Left lung (tissue), 14 donors: ENCODE data around the gene NOVA1. TPM values are rescaled to one million over a fixed set of nuclear protein-coding genes. Genes with fewer than 3 reads are reported as not detected.
"Not testable (repeated sequence)": the region's sequence is repeated elsewhere in the genome, so short reads cannot be mapped to it uniquely, and the experiment has no call there.

Experiments used
- ATAC-seq: fragments of 200-7000 bp; cut with Tn5 transposase; one replicate; pipeline ENCODE4 v1.9.1; 2020; ENCODE audit warnings: moderate library complexity
- DNase-seq, 4 donors: peaks; one replicate each; pipeline ENCODE4 v3.0.0-alpha.2; 2013 to 2020
- H3K27ac ChIP-seq, 2 donors: fragments of 200-600 bp; sonication (generic) in 1 of 2; one replicate each; pipeline versions ENCODE4 v1.5.0 to v1.8.0; 2020 to 2021
- H3K27me3 ChIP-seq, 2 donors: fragments of 200-600 bp; sonication (generic) in 1 of 2; one replicate each; pipeline versions ENCODE4 v1.5.0 to v1.8.0; 2020 to 2021
- H3K36me3 ChIP-seq, 2 donors: fragments of 200-600 bp; sonication (generic) in 1 of 2; one replicate each; pipeline versions ENCODE4 v1.5.0 to v1.8.0; 2020 to 2021
- H3K4me1 ChIP-seq, 2 donors: fragments of 200-600 bp; one replicate each; pipeline ENCODE4 v1.8.0; 2021
- H3K4me3 ChIP-seq, 2 donors: fragments of 200-600 bp; sonication (generic) in 1 of 2; one replicate each; pipeline versions ENCODE4 v1.5.0 to v1.8.0; 2020 to 2021; ENCODE audit warnings: mild to moderate bottlenecking in 1 of 2
- H3K9me3 ChIP-seq, 2 donors: fragments of 200-600 bp; sonication (generic) in 1 of 2; one replicate each; pipeline versions ENCODE4 v1.5.0 to v1.8.0; 2020 to 2021
- intact Hi-C, 2 donors: fragments of 100-400 bp; cut with DNase I; formaldehyde crosslinking; loops; one replicate each; pipeline versions ENCODE4 v1.11.2 to v1.14.2; 2022
- long read RNA-seq, 12 donors: library from polyadenylated mRNA in 2 of 12; unstranded in 2 of 12; transcript quantifications; one replicate each; pipeline ENCODE4 v2.0.0 and lab custom pipeline, GENCODE V29; 2019 to 2026
- polyA plus RNA-seq, 6 donors: library from polyadenylated mRNA; unstranded; fragments of 120-200 nt; gene quantifications; one replicate each; pipeline ENCODE4 v1.2.1, GENCODE V29; 2013; ENCODE audit not compliant: insufficient read length in 6 of 6
- total RNA-seq, 2 donors: library from RNA; stranded (reverse); fragmentation: NEBNext Ultra II Directional; extraction: Animal tissue kit (Norgen Biotek cat#: 25700); gene quantifications; one replicate each; pipeline ENCODE4 v1.2.1, GENCODE V29; 2021
- TF ChIP-seq, protein P1 (sequence below), 2 donors: fragments of 200-600 bp; sonication (generic) in 1 of 2; IDR thresholded peaks; one replicate each; pipeline versions ENCODE4 v1.5.0 to v1.8.0; 2021; ENCODE audit warnings: antibody characterized with exemption in 2 of 2
- donor health status: DM: no; HTN: yes; CAD: no.
- donor health status: DM: no; HTN: no; CAD: no.

Gene NOVA1, protein sequence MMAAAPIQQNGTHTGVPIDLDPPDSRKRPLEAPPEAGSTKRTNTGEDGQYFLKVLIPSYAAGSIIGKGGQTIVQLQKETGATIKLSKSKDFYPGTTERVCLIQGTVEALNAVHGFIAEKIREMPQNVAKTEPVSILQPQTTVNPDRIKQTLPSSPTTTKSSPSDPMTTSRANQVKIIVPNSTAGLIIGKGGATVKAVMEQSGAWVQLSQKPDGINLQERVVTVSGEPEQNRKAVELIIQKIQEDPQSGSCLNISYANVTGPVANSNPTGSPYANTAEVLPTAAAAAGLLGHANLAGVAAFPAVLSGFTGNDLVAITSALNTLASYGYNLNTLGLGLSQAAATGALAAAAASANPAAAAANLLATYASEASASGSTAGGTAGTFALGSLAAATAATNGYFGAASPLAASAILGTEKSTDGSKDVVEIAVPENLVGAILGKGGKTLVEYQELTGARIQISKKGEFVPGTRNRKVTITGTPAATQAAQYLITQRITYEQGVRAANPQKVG
- total RNA-seq (1 to 10 TPM; 1.5 to 1.9 TPM), polyA plus RNA-seq (10 to 100 TPM; 14.2 to 21.8 (median 17.9) TPM)
- long read RNA-seq, donor 1, partial matches to known transcripts = 0 of 5 reads
- long read RNA-seq, donor 1, other reads (novel, unspliced or antisense) = 0 of 5 reads
- long read RNA-seq, donor 2, full-length matches to known transcripts = 7 of 12 reads
- long read RNA-seq, donor 2, partial matches to known transcripts = 5 of 12 reads
- long read RNA-seq, donor 2, other reads (novel, unspliced or antisense) = 0 of 12 reads
- long read RNA-seq, donor 3, partial matches to known transcripts = 0 of 4 reads
- long read RNA-seq, donor 3, other reads (novel, unspliced or antisense) = 0 of 4 reads
- long read RNA-seq, donor 4, partial matches to known transcripts = 0 of 2 reads
- long read RNA-seq, donor 4, other reads (novel, unspliced or antisense) = 2 of 2 reads
- long read RNA-seq, donor 5, full-length matches to known transcripts = 5 of 5 reads
- long read RNA-seq, donor 5, partial matches to known transcripts = 0 of 5 reads
- long read RNA-seq, donor 5, other reads (novel, unspliced or antisense) = 0 of 5 reads
- long read RNA-seq, donor 6, partial matches to known transcripts = 0 of 3 reads
- long read RNA-seq, donor 6, other reads (novel, unspliced or antisense) = 0 of 3 reads
- long read RNA-seq, donor 7, partial matches to known transcripts = 0 of 2 reads
- long read RNA-seq, donor 7, other reads (novel, unspliced or antisense) = 0 of 2 reads
- long read RNA-seq, donor 8, partial matches to known transcripts = 0 of 5 reads
- long read RNA-seq, donor 8, other reads (novel, unspliced or antisense) = 0 of 5 reads
- long read RNA-seq, donor 9 = 0 reads
- long read RNA-seq, donor 10 = 0 reads
- long read RNA-seq, donor 11, full-length matches to known transcripts = 66 of 152 reads
- long read RNA-seq, donor 11, partial matches to known transcripts = 86 of 152 reads
- long read RNA-seq, donor 11, other reads (novel, unspliced or antisense) = 0 of 152 reads
- long read RNA-seq, donor 12, partial matches to known transcripts = 0 of 2 reads
- long read RNA-seq, donor 12, other reads (novel, unspliced or antisense) = 0 of 2 reads

DNA sequence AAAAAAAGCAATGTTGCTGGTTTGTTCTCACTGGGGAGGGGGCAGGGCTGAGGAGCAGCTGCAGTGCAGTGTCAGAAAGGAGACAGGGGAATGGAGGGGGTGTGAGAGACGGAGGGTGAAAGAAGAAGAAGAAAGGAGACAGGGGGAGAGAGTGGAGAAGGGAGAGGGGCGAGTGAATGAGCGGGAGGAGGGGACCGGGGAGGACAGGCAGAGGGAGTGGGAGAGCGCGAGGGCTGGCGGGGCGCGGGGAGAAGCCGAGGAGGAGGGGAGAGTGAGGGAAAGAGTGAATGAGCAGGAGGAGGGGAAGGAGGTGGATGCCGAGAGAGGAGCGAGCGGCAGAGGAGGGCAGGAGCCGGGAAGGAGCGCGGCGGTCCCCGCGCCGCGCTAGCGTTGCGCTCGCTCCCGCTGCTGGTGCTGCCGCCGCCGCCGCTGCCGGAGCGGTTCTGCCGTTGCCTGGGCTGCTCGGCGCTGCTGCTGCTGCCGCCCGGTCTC lies at the start of gene NOVA1:
TSS of gene NOVA1 (minus strand) at position 445 of the 492 bp plus-strand sequence. CDS start 597 bp downstream, outside the sequence.
- H3K27ac ChIP-seq = peak within 1 kb of the TSS in 1 of 2 donors; percentile 33
- TF ChIP-seq, protein P1, sequence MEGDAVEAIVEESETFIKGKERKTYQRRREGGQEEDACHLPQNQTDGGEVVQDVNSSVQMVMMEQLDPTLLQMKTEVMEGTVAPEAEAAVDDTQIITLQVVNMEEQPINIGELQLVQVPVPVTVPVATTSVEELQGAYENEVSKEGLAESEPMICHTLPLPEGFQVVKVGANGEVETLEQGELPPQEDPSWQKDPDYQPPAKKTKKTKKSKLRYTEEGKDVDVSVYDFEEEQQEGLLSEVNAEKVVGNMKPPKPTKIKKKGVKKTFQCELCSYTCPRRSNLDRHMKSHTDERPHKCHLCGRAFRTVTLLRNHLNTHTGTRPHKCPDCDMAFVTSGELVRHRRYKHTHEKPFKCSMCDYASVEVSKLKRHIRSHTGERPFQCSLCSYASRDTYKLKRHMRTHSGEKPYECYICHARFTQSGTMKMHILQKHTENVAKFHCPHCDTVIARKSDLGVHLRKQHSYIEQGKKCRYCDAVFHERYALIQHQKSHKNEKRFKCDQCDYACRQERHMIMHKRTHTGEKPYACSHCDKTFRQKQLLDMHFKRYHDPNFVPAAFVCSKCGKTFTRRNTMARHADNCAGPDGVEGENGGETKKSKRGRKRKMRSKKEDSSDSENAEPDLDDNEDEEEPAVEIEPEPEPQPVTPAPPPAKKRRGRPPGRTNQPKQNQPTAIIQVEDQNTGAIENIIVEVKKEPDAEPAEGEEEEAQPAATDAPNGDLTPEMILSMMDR (IDR thresholded peaks at IDR 0.05) = no peak

DNA sequence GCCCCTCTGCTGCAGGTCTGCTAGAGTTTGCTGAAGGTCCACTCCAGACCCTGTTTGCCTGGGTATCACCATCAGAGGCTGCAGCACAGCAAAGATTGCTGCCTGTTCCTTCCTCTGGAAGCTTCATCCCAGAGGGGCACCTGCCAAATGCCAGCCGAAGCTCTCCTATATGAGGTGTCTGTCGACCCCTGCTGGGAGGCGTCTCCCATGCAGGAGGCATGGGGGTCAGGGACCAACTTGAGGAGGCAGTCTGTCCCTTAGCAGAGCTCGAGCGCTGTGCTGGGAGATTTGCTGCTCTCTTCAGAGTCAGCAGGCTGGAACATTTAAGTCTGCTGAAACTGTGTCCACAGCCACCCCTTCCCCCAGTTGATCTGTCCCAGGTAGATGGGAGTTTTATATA lies 47.2 kb upstream of the NOVA1 start:
- H3K27ac ChIP-seq, H3K4me1 ChIP-seq, H3K36me3 ChIP-seq, intact Hi-C loops, H3K9me3 ChIP-seq, H3K4me3 ChIP-seq, ATAC-seq, H3K27me3 ChIP-seq: not testable (repeated sequence)
- peak in 1 of 4 donors; percentile 39 for DNase-seq

More for the DNA sequence above, at the start of gene NOVA1:
- peak within 1 kb of the TSS; percentile 38 to 47 for H3K4me3 ChIP-seq
- H3K9me3 ChIP-seq = no peaks in the 10 kb centered on the region
- H3K4me1 ChIP-seq = no peaks in the 10 kb centered on the region
- DNase-seq (peak in 2 of 4 donors; percentile 60 to 78), ATAC-seq (peak; percentile 74)
- H3K36me3 ChIP-seq = no peaks in the 10 kb centered on the region
- peaks cover 5 to 57% of the 10 kb centered on the region in 2 donors for H3K27me3 ChIP-seq
- intact Hi-C loops = no loop called here

DNA sequence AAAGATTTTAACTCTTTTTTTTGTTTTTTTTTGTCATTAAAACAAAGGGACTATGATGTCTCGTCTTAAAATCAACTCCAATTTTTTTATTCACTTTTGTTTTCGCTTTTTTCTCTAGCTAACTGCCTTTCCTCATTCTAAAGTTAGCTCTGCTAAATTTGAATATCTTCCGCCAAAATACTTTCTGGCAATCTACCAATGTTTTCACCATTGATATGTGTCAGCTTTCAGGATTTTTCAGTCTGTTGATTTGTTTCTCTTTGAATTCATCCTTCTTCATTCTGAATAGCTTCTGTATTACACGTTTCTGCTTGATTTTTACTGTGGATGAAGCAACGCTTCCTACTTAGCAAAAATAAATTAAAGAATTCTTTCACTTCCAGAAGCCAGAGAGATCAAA lies 38.7 kb upstream of the NOVA1 start:
- no peaks in the 10 kb centered on the region for H3K4me1 ChIP-seq
- intact Hi-C loops = no loop called here
- H3K4me3 ChIP-seq = no peak overlapping the region
- TF ChIP-seq, protein P1 (IDR thresholded peaks at IDR 0.05) = no peak
- peak in 2 of 4 donors; percentile 11 to 22 for DNase-seq
- no peak overlapping the region for H3K27ac ChIP-seq
- ATAC-seq = no peak
- H3K9me3 ChIP-seq = peaks cover 0 to 6% of the 10 kb centered on the region in 2 donors
- no peaks in the 10 kb centered on the region for H3K36me3 ChIP-seq
- H3K27me3 ChIP-seq = no peaks in the 10 kb centered on the region

DNA sequence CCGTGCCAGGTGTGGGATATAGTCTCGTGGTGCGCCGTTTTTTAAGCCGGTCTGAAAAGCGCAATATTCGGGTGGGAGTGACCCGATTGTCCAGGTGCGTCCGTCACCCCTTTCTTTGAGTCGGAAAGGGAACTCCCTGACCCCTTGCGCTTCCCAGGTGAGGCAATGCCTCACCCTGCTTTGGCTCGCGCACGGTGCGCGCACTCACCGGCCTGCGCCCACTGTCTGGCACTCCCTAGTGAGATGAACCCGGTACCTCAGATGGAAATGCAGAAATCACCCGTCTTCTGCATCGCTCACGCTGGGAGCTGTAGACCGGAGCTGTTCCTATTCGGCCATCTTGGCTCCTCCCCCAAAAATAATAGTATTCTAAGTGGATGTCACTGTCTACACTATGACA lies 37.1 kb upstream of the NOVA1 start:
- H3K4me1 ChIP-seq, H3K4me3 ChIP-seq, H3K27ac ChIP-seq, H3K27me3 ChIP-seq, ATAC-seq, H3K9me3 ChIP-seq, H3K36me3 ChIP-seq, intact Hi-C loops: not testable (repeated sequence)
- peak in 1 of 4 donors; percentile 36 for DNase-seq

DNA sequence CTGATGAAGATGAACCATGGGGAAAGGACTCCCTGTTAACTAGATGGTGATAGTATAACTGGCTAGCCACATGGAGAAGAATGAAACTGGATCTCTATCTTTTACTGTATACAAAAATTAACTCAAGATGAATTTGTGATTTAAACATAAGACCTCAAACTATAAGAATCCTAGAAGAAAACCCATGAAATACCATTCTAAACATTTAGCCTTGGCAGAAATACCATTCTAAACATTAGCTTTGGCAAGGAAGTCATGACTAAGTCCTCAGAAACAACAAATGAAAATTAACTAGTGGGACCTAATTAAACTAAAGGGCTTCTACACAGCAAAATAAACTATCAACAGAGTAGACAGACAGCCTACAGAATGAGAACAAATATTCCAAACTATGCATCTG lies 28.4 kb upstream of the NOVA1 start:
- H3K4me1 ChIP-seq = no peaks in the 10 kb centered on the region
- ATAC-seq (no peak), DNase-seq (no peak)
- no peaks in the 10 kb centered on the region for H3K27me3 ChIP-seq
- intact Hi-C loops = no loop called here
- no peaks in the 10 kb centered on the region for H3K9me3 ChIP-seq
- TF ChIP-seq, protein P1 (IDR thresholded peaks at IDR 0.05) = no peak
- H3K27ac ChIP-seq = no peak overlapping the region
- H3K4me3 ChIP-seq = no peak overlapping the region
- H3K36me3 ChIP-seq = no peaks in the 10 kb centered on the region
